Measurements from ENCODE around the gene AKT2.

AKT2 gene

GRCh38 chr19:40302224-40303011 is 17.3 kb upstream of the AKT2 start:
- no peak for DNase-seq (ENCODE audit: low spot score)

DNA sequence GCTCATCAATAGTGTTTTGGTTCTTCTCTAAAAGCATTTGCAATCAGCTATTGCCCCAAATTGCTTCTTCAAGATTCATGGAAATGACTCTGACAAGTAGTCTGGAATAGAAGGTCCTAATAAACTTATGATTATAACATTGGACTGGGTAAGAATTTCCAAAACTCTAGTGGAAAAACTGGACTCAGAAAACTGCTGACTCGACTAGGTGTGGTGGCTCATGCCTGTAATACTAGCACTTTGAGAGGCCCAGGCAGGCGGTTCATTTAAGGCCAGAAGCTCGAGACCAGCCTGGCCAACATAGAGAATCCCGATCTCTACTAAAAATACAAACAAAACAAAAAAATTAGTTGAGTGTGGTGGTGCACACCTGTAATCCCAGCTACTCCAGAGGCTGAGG is 15.5 kb upstream of the AKT2 start:
- DNase-seq (ENCODE audit: low spot score), result no peak

GRCh38 chr19:40298026-40298425 is 12.9 kb upstream of the AKT2 start:
- no peak for DNase-seq (ENCODE audit: low spot score)

DNA sequence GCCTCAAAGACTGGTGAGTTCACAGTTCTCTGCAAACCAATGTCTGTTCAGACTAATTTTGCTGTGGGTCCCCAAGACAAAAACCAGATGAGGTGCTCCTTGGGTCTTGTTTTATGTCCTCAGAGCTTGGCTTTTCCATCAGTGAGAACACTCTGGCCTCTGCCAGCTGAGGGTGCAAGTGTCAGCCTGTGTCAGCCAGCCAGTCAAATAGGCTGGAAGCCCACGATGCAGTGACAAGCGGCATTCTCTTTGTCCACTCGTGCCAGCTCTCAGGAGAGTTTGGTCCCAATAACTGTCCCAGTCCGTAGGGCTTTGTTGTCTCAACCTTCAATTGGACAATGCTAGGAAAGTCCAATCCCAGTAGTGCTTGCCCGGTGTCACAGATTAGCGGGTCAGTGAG is 9.4 kb upstream of the AKT2 start:
- no peak for DNase-seq (ENCODE audit: low spot score)

DNA sequence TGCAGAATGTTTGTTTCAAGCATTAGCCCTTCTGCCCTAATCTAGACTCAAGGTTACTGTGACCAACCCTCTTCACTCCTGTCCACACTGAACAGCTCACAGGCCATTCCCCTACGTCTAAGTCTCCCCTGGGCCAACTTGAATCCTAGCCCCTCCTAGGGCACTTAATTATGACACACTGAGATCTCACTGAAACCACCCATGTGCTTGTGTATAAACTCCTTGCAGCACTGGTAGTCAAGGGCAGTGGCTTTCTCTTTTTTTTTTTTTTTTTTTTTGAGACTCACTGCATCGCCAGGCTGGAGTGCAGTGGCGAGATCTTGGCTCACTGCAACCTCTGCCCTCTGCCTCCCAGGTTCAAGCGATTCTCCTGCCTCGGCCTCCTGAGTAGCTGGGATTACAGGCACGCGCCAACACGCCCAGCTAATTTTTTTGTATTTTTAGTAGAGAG is 1.9 kb upstream of the AKT2 start:
- DNase-seq (ENCODE audit: low spot score), result no peak

DNA sequence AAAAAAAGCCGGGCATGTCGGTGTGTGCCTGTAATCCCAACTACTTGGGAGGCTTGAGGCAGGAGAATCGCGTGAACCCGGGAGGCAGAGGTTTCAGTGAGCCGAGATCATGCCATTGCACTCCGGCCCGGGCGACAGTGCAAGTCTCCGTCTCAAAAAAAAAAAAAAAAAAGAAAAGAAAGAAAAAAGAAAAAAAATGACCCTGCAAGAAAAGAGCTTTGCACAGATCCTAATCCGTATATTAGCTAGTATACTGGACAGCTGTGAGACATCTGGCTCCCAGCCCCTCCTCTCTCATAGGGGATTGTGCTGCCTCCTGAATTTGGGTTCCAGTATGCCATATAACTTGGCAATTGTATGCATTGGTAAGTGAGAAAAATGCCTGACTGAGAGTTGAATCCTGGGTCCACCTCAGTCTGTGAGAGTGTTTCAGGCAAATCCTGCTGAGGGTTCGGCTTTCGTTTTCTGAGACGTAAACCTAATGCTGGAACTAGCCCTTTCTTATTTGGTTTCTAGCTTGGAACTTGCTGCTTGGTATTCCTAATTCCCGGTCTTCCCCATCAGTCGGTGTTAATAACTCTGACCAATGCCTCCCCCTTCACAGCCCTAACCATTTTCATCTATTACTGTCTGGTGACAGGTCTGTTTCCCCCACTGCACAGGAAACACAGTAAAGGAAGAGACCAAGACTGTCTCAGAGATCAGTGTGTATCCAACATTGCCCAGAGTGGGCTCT is 1.3 kb upstream of the AKT2 start:
- no peak for DNase-seq (ENCODE audit: low spot score)

DNA sequence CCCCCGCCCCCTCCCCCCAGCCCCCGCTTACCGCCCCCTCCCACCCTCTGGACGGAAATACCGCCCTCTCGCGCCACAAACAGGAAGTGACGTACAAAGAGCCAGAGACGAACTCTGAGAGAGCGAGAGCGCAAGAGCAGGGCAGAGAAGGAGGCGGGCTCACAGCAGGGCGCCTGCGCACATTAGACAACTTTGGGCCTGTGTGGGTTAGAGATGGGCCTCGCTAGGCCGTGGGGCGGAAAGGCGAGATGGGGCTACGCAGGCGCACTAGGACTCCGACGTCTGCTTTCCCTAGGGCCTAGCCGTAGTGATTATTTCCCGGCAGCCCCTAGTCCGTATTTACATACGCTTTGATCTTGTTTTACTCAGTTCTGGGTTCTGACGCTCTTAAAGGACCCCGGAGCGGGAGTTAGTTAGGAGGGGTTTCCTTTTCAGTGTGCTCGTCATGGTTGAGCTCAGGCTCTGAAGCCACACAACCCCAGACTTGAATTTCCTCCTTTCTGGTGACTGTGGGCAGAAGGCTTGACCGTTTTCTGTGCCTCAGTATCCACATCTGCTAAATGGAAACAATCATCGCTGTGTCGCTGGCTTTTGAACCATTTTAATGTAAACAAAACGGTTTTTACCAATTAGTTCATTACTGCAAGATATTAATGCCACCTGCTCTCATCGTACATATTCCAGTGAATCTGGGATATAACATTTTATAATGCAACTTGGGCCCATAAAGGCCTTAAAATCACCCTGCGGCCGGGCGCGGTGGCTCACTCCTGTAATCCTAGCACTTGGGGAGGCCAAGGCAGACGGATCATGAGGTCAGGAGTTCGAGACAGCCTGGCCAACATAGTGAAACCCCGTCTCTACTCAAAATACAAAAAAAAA is 449 bp upstream of the AKT2 start:
- peak; percentile 100 for DNase-seq (ENCODE audit: low spot score)

DNA sequence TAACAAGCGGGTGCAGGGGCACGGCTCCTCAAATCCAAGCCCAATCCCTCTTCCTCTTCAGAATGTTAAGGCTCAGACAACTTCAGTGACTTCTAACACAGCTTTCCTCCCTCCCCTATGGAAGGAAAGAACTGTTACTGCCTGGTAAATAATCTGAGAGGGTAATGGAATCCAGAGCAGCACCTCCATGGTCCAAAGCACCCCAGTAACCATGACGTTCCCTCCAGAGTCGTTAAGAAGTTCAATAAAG is 969 bp downstream of the AKT2 start:
- DNase-seq (ENCODE audit: low spot score), result no peak

GRCh38 chr19:40283414-40284250 is 1.5 kb downstream of the AKT2 start:
- DNase-seq (ENCODE audit: low spot score), result no peak

GRCh38 chr19:40282920-40283319 is 2.2 kb downstream of the AKT2 start:
- DNase-seq (ENCODE audit: low spot score), result no peak

- DNase-seq (ENCODE audit: low spot score), result no peak
Measured at GRCh38 chr19:40282209-40282580, 3.0 kb downstream of the AKT2 start.

- DNase-seq (ENCODE audit: low spot score), result no peak
Measured at GRCh38 chr19:40281381-40282208, 3.5 kb downstream of the AKT2 start.

DNA sequence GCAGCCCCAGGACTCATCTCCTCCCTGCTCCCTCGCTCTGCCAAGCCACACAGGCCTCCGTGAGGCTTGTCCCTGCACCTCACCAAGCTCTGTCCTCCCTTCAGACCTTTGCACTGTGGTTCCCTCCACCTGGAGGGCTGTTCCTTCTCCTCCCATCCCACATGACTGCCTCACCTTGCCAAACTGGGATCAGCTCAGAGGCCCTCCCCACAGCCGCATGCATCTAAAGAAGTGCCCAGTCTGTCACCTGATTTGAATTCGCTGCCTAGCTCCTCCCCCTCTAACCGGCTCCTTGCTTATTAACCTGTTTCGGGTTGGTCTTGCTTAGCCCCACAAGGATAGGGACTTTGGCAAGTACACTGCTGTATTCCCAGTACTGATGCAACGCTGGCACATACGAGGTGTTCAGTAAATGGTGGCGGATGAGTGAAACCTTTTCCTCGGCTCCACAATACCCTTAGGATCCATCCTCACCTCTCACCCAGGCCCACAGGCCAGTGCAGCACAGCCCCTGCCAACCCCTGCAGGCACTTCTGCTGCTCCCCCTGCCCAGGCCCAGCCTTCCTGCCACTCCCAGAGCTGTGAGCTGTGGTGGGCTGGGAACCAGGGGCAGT is 4.4 kb downstream of the AKT2 start:
- no peak for DNase-seq (ENCODE audit: low spot score)

DNA sequence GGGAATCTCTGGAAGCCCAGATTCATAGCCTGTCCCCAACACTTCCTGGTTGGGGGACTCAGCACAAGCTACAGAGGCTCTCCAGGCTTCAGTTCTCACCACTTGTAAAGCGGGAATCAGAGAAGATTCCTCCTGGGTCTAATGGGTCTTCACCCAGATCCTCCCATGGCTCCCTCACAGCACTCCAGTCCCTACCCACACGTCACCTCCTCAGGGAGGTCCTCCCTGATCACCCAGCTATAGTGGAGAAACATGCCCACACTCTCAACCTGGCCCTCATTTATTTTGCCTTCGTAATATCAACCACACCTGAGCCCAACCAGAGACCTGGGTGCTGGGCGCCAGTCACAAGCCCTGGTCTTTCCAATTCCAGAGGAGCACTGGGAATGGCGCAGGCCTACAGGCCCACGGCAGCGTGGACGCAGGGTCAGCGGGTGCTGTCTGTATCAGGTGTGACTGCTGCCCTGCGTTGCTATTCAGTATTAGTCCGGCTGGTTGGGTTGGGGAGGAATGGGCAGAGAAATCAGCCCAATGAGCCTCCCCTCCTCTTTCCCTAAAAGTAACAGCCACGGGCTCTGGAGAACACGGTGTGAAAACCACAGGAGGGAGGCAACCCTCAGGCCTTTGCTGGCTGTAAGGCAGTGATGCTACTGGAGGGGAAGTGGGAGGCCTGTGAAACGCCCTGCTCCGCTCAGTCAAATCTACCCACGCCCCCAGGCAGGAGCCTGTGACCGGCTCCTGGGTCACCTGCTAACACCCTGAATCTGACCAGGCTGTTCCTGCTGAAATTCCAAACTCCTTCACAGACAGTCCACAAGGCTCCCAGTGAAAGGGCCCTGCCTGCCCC is 5.2 kb downstream of the AKT2 start:
- no peak for DNase-seq (ENCODE audit: low spot score)

DNA sequence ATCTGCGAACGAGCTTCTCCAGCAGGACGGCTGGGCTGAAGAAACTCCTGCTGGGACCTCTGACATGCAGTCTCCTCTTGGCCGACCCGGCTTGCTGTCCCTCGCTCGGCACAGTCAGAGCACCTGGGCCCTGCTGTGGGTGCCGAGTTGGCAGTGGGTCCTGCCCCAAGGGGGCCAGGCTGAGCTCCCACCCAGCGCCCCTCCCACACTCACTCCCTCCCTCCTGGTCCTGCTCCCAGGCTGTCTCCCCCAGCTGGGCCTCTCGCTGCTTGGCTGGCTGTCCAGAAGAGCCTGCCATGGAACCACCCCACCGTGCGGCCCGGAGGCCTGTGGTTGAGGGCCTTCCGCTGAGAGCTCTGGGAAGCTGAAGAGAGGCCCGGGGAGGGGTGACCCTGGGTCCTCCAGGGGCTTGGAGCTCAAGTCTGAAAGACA is 6.0 kb downstream of the AKT2 start:
- no peak for DNase-seq (ENCODE audit: low spot score)

DNA sequence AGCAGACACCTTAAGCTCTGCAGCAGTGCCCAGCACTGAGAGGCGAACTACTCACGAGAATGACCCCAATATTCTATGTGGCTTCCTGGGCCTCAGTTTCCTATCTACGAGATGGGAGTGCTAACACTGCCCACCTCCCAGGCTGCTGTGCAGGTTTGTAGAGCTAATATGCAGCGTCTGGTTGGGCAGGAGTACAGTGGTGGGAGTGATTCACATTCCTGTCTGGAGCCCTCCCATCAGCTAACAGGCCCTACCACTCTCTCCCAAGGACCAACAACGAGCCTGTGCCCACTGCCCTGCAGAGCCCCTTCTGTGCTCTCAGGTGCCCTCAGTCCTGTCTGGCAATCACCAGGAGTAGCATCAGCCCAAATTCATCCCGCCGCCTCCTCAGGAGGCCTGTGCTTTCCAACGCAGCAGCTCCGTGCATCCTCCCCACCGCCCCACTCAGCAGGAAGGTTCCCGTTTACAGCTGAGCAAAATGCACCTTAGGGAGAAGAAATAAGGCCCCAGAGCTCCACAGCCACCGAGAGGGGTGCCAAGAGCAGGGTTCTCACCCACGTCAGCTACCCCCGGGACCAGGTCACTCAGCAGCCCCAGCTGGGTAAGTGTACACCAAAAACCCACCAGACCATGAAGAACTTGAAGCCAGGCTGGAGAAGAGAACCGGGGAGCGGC is 6.6 kb downstream of the AKT2 start:
- no peak for DNase-seq (ENCODE audit: low spot score)

DNA sequence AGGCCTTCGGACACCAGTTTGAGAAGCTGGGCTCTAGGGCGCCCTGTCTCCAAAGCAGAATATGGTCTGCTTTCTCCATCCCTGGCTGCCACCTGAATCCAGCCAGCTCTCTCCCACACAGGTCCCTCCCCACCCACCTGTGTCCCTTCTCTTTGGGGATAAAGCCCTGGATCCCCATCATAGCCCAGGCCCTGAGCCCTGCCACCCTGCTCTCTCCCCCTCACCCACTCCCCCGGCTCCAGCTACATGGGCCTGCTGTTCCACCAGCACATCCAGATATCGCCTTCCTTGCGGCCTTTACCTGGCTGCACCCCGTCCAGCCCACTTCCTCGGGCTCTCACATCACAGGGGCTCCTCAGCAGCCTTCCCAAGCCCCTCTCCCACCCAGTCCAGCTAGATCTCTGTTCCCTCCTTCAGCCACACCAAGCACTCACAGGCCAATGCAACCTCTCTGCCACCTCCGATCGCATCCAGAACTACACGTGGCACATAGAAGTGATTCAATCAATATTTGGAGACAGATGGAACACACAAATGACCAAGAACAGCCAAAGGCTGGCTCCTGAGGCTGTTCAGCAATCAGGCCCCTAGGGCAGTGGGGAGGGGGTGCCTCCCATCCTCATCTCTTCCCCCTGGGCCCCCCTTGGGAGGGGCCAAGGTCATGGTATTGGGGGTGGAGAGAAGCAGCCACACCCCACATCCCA is 7.6 kb downstream of the AKT2 start:
- no peak for DNase-seq (ENCODE audit: low spot score)

Measured in SK-N-DZ (cell line).